T-helper 17 cell (primary cell): Measurements from ENCODE around the gene GRID2. TPM values are rescaled to one million over a fixed set of nuclear protein-coding genes. Genes with fewer than 3 reads are reported as not detected.

Experiments used
- ATAC-seq: fragments of 150-1000 bp; cut with Tn5 transposase; 2 replicates; pipeline ENCODE4 v1.10.0; 2021; ENCODE audit warnings: mild to moderate bottlenecking, moderate library complexity
- DNase-seq, 3 donors: peaks; one replicate each; pipeline versions ENCODE4 v3.0.0 to v3.0.0-alpha.2; 2020 to 2021
- H3K9me3 ChIP-seq: one replicate; pipeline ENCODE4 v1.7.0; 2013; ENCODE audit warnings: low read length, mild to moderate bottlenecking; ENCODE audit not compliant: control insufficient read depth, poor library complexity, severe bottlenecking
- H3K27ac Mint-ChIP-seq: one replicate; pipeline ENCODE4 v1.8.0; 2022; ENCODE audit warnings: mild to moderate bottlenecking, moderate library complexity, mixed read lengths
- H3K27me3 Mint-ChIP-seq: one replicate; pipeline ENCODE4 v1.8.0; 2022; ENCODE audit warnings: mixed read lengths
- H3K36me3 Mint-ChIP-seq: one replicate; pipeline ENCODE4 v1.8.0; 2022; ENCODE audit warnings: low read depth, mixed read lengths
- H3K4me1 Mint-ChIP-seq: one replicate; pipeline ENCODE4 v1.8.0; 2022; ENCODE audit warnings: mild to moderate bottlenecking, mixed read lengths
- H3K4me3 Mint-ChIP-seq: one replicate; pipeline ENCODE4 v1.8.0; 2022; ENCODE audit warnings: mild to moderate bottlenecking, moderate library complexity, mixed read lengths
- total RNA-seq, 4 donors: library from RNA in 2 of 4; stranded (reverse) in 2 of 4; gene quantifications; one replicate each; pipeline ENCODE4 v1.2.3 and lab custom pipeline; 2022 to 2026

The GRID2 gene
- total RNA-seq, 2 donors from 2014 or later = not detected

DNA sequence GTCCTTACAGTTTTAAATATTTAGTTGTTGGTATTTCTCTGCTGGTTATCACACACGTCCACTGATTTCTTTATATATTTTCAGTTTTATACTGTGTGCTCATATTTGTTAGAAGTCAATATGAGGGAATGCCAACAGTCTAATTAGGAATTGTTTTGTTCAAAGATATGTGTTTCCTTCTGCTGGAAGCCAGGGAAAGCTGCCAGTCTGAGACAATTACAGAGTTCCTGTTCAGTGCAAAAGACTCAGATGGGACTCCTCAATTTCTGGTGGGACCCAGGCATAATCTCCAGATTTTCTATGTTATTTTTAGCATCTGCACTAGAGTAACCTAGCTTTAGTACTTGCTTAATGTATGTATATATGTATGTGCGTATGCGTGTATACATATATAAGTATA lies 486.0 kb downstream of the GRID2 start:
- ATAC-seq (no peak), DNase-seq (no peak)
- no peaks in the 10 kb centered on the region for H3K9me3 ChIP-seq
- no peaks in the 10 kb centered on the region for H3K27me3 Mint-ChIP-seq
- no peaks in the 10 kb centered on the region for H3K36me3 Mint-ChIP-seq
- H3K4me1 Mint-ChIP-seq = no peaks in the 10 kb centered on the region
- no peak overlapping the region for H3K4me3 Mint-ChIP-seq
- no peak overlapping the region for H3K27ac Mint-ChIP-seq

GRCh38 chr4:92791871-92792440 lies 488.2 kb downstream of the GRID2 start:
- Mint-ChIP-seq H3K4me1 (no peaks in the 10 kb centered on the region), H3K27ac (no peak overlapping the region), H3K27me3 (no peaks in the 10 kb centered on the region), H3K36me3 (no peaks in the 10 kb centered on the region), H3K4me3 (no peak overlapping the region)
- no peaks in the 10 kb centered on the region for H3K9me3 ChIP-seq
- DNase-seq (no peak), ATAC-seq (no peak)

DNA sequence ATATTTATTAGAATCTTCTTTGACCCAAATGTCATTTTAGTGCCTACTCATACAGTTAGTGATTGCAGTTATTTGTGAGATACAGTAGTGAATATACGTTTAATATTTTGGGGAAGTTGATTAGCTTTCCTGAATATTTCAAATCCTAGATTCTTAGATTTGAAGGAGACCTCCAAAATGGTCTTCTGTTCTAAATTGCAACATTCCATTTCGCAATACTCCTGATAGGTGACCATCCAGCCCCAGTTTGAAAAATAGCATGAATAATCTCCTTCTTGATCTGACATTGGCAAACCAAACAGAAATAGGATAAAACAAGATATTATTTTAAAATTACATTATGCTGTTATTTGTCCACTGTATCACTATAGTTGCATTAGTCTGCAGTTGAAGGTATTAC lies 505.6 kb downstream of the GRID2 start:
- H3K9me3 ChIP-seq = no peaks in the 10 kb centered on the region
- H3K4me3 Mint-ChIP-seq = no peak overlapping the region
- ATAC-seq = no peak
- no peaks in the 10 kb centered on the region for H3K36me3 Mint-ChIP-seq
- no peaks in the 10 kb centered on the region for H3K4me1 Mint-ChIP-seq
- no peaks in the 10 kb centered on the region for H3K27me3 Mint-ChIP-seq
- H3K27ac Mint-ChIP-seq = no peak overlapping the region
- DNase-seq = no peak

DNA sequence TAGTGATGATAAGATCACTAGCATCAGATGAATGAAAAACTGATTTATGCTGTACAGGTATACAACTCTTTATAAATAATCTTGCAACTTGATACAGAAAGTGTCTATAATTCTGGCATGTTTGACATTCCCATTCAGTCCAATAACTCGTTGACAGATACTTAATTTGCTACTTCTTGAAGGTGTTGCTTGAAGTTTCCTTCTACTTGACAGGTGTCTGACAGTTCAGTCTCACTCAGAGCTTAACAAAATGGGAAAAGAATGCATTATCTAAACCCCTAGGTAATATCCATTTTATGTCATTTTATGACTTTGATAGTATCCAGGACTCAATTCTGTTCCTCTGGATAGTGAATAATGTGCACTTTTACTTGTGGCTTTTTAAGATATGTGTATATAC lies 508.9 kb downstream of the GRID2 start:
- H3K4me1 Mint-ChIP-seq = no peaks in the 10 kb centered on the region
- no peak overlapping the region for H3K4me3 Mint-ChIP-seq
- no peaks in the 10 kb centered on the region for H3K9me3 ChIP-seq
- DNase-seq (no peak), ATAC-seq (no peak)
- H3K27ac Mint-ChIP-seq = no peak overlapping the region
- no peaks in the 10 kb centered on the region for H3K27me3 Mint-ChIP-seq
- H3K36me3 Mint-ChIP-seq = no peaks in the 10 kb centered on the region

- DNase-seq = no peak
- no peak for ATAC-seq
- Mint-ChIP-seq H3K27ac (no peak overlapping the region), H3K27me3 (no peaks in the 10 kb centered on the region), H3K4me1 (no peaks in the 10 kb centered on the region), H3K36me3 (no peaks in the 10 kb centered on the region), H3K4me3 (no peak overlapping the region)
- H3K9me3 ChIP-seq = no peaks in the 10 kb centered on the region
Observed at GRCh38 chr4:92814677-92815076, 510.9 kb downstream of the GRID2 start.

- Mint-ChIP-seq H3K36me3 (no peaks in the 10 kb centered on the region), H3K27me3 (no peaks in the 10 kb centered on the region), H3K27ac (no peak overlapping the region), H3K4me1 (no peaks in the 10 kb centered on the region), H3K4me3 (no peak overlapping the region)
- H3K9me3 ChIP-seq = no peaks in the 10 kb centered on the region
- no peak for DNase-seq
- ATAC-seq = no peak
Observed at GRCh38 chr4:92825256-92825655, 521.5 kb downstream of the GRID2 start.

DNA sequence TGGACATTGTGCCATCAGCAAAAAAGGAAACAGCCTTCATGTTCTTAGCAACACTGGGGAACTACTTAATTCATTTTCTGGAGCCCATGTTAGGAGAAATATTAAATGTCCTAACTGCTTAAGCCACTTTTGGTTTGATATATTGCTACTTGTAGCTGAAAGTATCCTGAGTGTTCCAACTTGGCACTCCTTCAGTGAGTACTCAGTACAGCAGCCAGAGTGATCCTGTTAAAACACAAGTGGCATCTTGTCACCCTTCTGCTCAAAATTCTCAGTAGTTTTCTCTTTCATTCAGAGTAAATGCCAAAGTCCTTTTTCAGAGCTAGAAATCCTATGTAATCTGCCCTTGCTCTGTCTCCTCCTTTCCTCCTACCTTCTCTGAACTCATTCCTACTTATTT lies 522.0 kb downstream of the GRID2 start:
- Mint-ChIP-seq H3K36me3 (no peaks in the 10 kb centered on the region), H3K4me3 (no peak overlapping the region), H3K4me1 (no peaks in the 10 kb centered on the region), H3K27me3 (no peaks in the 10 kb centered on the region), H3K27ac (no peak overlapping the region)
- no peaks in the 10 kb centered on the region for H3K9me3 ChIP-seq
- ATAC-seq (no peak), DNase-seq (no peak)

DNA sequence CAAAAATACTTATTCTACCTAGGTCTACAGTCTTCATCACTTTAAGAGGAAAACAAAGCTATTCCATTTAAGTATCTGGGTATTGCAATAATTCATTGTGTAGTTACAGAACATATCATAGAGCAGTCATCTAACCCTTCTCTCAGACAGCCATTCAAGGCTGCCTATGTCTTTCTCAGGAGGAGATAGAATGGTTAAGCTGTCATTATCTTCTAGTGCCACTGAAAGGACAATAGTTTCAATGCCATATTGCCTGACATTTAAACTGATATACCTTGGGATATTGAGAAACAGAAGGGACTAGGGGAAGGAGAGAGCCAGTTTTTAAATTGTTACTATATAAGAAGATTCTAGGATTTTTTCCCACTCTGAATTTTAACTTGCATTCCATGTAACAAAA lies 527.0 kb downstream of the GRID2 start:
- Mint-ChIP-seq H3K4me1 (no peaks in the 10 kb centered on the region), H3K36me3 (no peaks in the 10 kb centered on the region), H3K4me3 (no peak overlapping the region), H3K27ac (no peak overlapping the region), H3K27me3 (no peaks in the 10 kb centered on the region)
- DNase-seq = no peak
- ATAC-seq = no peak
- H3K9me3 ChIP-seq = no peaks in the 10 kb centered on the region

DNA sequence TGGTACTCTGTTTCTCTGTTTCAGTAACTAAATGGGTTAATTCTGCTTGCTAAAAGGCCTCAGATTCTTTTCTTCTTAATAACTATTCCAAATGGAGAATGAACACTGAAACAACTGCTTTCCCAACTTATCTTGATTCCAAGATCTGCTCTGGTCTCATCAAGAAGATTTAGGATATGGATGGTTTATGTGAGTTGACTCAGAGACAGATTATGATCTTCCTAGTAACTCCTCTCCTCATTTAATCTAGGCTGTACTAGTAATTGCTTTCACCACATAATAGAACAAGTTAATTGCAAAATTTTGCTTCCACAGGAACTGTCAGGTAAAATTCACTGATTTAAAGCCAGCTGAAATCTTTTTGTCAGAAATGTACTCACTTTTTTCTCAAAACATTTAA lies 537.1 kb downstream of the GRID2 start:
- H3K36me3 Mint-ChIP-seq = no peaks in the 10 kb centered on the region

GRCh38 chr4:92843784-92844183 lies 540.0 kb downstream of the GRID2 start:
- no peaks in the 10 kb centered on the region for H3K4me1 Mint-ChIP-seq
- no peaks in the 10 kb centered on the region for H3K9me3 ChIP-seq
- no peak overlapping the region for H3K27ac Mint-ChIP-seq
- no peak overlapping the region for H3K4me3 Mint-ChIP-seq
- H3K27me3 Mint-ChIP-seq = no peaks in the 10 kb centered on the region
- no peaks in the 10 kb centered on the region for H3K36me3 Mint-ChIP-seq
- DNase-seq = no peak
- no peak for ATAC-seq

More for the DNA sequence above, 537.1 kb downstream of the GRID2 start:
- no peaks in the 10 kb centered on the region for H3K9me3 ChIP-seq
- no peak overlapping the region for H3K4me3 Mint-ChIP-seq
- H3K4me1 Mint-ChIP-seq = no peaks in the 10 kb centered on the region
- H3K27me3 Mint-ChIP-seq = no peaks in the 10 kb centered on the region
- DNase-seq (no peak), ATAC-seq (no peak)
- no peak overlapping the region for H3K27ac Mint-ChIP-seq

DNA sequence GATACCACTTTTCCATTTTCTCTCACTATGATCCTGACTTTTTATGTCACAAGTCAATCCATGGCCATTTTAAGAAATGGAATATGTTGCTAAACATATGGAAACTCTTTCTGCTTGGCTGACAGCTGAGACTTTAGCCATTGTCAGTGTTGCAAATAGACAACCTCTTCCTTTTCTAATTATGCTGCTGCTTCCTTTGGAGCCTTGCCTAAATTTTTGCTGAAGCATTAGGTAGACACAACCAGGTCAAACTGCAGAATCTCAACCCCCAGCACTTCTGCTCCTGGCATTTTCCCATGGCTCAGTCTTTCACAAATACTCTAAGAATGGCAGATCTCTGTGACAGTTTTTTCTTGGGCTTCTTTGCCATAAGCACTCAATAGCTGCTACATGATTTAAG lies 543.3 kb downstream of the GRID2 start:
- H3K4me1 Mint-ChIP-seq = no peaks in the 10 kb centered on the region
- no peaks in the 10 kb centered on the region for H3K36me3 Mint-ChIP-seq
- H3K9me3 ChIP-seq = no peaks in the 10 kb centered on the region
- no peak overlapping the region for H3K27ac Mint-ChIP-seq
- DNase-seq (no peak), ATAC-seq (no peak)
- no peak overlapping the region for H3K4me3 Mint-ChIP-seq
- H3K27me3 Mint-ChIP-seq = no peaks in the 10 kb centered on the region

- no peak overlapping the region for H3K27ac Mint-ChIP-seq
- no peaks in the 10 kb centered on the region for H3K9me3 ChIP-seq
- H3K4me1 Mint-ChIP-seq = no peaks in the 10 kb centered on the region
- no peak overlapping the region for H3K4me3 Mint-ChIP-seq
- ATAC-seq (no peak), DNase-seq (no peak)
- no peaks in the 10 kb centered on the region for H3K27me3 Mint-ChIP-seq
- no peaks in the 10 kb centered on the region for H3K36me3 Mint-ChIP-seq
Observed at GRCh38 chr4:92862509-92862908, 558.7 kb downstream of the GRID2 start.

- no peak overlapping the region for H3K27ac Mint-ChIP-seq
- ATAC-seq (no peak), DNase-seq (no peak)
- H3K36me3 Mint-ChIP-seq = no peaks in the 10 kb centered on the region
- no peaks in the 10 kb centered on the region for H3K27me3 Mint-ChIP-seq
- no peak overlapping the region for H3K4me3 Mint-ChIP-seq
- H3K9me3 ChIP-seq = no peaks in the 10 kb centered on the region
- H3K4me1 Mint-ChIP-seq = no peaks in the 10 kb centered on the region
Observed at GRCh38 chr4:92864096-92864495, 560.3 kb downstream of the GRID2 start.

- H3K27me3 Mint-ChIP-seq = no peaks in the 10 kb centered on the region
Observed at GRCh38 chr4:92872604-92873003, 568.8 kb downstream of the GRID2 start.

More at GRCh38 chr4:92872604-92873003, 568.8 kb downstream of the GRID2 start:
- DNase-seq (no peak), ATAC-seq (no peak)
- H3K4me3 Mint-ChIP-seq = no peak overlapping the region
- H3K27ac Mint-ChIP-seq = no peak overlapping the region
- no peaks in the 10 kb centered on the region for H3K4me1 Mint-ChIP-seq
- H3K36me3 Mint-ChIP-seq = no peaks in the 10 kb centered on the region
- no peaks in the 10 kb centered on the region for H3K9me3 ChIP-seq
